Fibroblast of pulmonary artery (primary cell): ENCODE data around the gene UBALD2.

ENCODE experiments used
- DNase-seq: peaks from one replicate; pipeline ENCODE4 v3.0.0-alpha.2; 2010; ENCODE audit warnings: low read depth
- H3K4me3 ChIP-seq: replicated peaks from 2 replicates; pipeline ENCODE4 v1.5.1; 2011; ENCODE audit warnings: low read depth, mild to moderate bottlenecking, control low read depth, low read length, moderate library complexity
- CTCF ChIP-seq: IDR thresholded peaks from 2 replicates; pipeline ENCODE4 v1.5.1; 2011; ENCODE audit warnings: mild to moderate bottlenecking, control low read depth, low read length, inconsistent platforms; ENCODE audit errors: missing control alignments

UBALD2 gene

DNA sequence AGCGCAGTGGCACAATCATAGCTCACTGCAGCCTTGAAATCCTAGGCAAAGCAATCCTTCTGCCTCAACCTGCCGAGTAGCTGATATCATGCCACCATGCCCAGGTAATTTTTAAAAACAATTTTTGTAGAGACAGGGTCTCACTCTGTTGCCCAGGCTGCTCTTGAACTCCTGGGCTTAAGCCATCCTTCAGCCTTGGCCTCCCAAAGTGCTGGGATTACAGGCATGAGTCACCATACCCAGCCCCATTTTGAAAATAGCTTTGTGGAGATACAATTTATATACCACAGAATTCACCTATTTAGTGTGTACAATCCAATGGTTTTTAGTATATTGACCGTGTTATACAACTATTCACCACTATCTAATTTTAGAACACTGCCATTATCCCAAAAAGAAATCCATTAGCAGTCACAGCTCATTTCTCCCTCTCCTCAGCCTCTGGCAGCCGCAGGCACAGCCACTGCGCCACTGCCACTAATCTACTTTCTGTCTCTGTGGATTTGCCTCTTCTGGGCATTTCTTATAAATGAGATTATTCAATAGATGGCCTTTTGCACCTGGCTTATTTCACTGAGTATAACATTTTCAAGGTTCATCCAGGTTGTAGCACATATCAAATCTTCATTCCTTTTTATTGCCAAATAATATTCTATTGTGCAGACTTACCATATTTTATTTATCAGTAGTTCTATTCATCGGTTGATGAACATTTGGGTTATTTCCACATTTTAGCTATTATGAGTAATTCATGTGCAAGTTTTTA, 31.4 kb upstream of the UBALD2 start:
- TF ChIP-seq CTCF, result no peak
- DNase-seq, result no peak
- no peak overlapping the region for H3K4me3 ChIP-seq

- no peak overlapping the region for H3K4me3 ChIP-seq
- no peak for TF ChIP-seq CTCF
- no peak for DNase-seq
These were observed 30.8 kb upstream of the UBALD2 start for GRCh38 chr17:76234354-76234679.

DNA sequence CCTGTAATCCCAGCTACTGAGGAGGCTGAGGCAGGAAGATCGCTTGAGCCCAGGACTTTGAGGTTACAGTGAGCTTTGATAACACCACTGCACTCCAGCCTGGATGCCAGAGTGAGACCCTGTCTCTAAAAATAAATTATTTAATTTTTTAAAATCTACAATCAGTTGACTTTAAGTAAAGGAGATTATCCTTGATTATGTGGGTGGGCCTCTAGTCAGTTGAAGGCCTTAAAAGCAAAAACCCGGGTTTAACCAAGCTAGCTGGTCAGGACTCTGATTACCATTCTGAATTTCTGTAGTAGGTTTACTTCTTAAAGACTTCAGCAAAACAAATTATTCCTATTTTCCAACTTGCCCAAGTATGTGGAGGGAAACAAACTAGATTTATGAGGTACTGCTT, 29.3 kb upstream of the UBALD2 start:
- no peak overlapping the region for H3K4me3 ChIP-seq
- no peak for DNase-seq
- no peak for TF ChIP-seq CTCF

DNA sequence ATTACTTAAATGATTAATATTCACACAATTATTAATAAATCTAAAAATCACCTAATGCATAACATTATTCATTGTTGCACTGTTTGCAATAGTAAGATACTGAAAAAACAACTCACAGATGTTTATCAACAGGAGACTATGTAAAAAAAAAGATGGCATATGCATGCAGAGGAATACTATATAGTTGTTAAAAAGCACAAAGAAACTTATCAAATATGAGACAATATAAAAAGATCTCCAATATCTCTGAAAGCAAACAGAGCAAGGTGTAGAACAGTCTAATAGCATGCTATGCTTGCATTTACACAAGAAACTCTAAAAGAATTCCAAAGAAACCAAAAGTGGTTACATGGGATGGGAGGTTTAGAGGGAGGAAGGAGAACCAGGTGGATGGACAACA, 28.5 kb upstream of the UBALD2 start:
- no peak for DNase-seq
- TF ChIP-seq CTCF, result no peak

DNA sequence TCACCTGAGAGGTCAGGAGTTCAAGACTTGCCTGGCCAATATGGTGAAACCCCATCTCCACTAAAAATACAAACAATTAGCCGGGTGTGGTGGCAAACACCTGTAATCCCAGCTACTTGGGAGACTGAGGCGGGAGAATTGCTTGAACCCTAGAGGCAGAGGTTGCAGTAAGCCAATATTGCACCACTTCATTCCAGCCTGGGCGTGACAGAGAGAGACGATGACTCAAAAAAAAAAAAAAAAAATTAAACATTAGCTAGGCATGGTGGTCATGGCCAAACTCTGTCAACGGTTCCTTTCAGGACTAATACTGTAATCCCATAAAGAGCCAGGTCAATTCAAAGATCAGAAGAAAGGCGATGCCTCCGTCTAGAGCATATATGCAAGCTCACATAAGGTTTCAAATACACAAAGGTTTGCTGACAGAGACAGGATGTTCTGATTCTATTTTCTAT, 27.3 kb upstream of the UBALD2 start:
- no peak for TF ChIP-seq CTCF
- H3K4me3 ChIP-seq, result no peak overlapping the region
- DNase-seq, result no peak

More for the DNA sequence above, 28.5 kb upstream of the UBALD2 start:
- no peak overlapping the region for H3K4me3 ChIP-seq

- H3K4me3 ChIP-seq, result no peak overlapping the region
- no peak for DNase-seq
- TF ChIP-seq CTCF, result no peak
These were observed 26.2 kb upstream of the UBALD2 start for GRCh38 chr17:76238847-76239537.
